Liver (tissue), 9 donors: ENCODE measurements around the gene RAI1. TPM values are rescaled to one million over a fixed set of nuclear protein-coding genes. Genes with fewer than 3 reads are reported as not detected.

Source experiments
- DNase-seq: peaks from one replicate; pipeline ENCODE4 v3.0.0-alpha.2; 2017; ENCODE audit warnings: low spot score
- H3K27ac ChIP-seq, 2 donors: one replicate each; pipeline ENCODE4 v1.7.0; 2013; ENCODE audit warnings: inconsistent platforms in 2 of 2, low read length in 2 of 2, control low read depth in 1 of 2, low read depth in 1 of 2, mild to moderate bottlenecking in 1 of 2
- H3K27me3 ChIP-seq, 4 donors: one replicate each; pipeline versions ENCODE4 v1.6.1 to v1.7.0; 2013; ENCODE audit warnings: low read length in 3 of 4, inconsistent platforms in 1 of 4, mild to moderate bottlenecking in 1 of 4, moderate library complexity in 1 of 4; ENCODE audit not compliant: control insufficient read depth in 4 of 4, insufficient read depth in 4 of 4
- H3K36me3 ChIP-seq, 4 donors: one replicate each; pipeline versions ENCODE4 v1.6.1 to v1.7.0; 2013; ENCODE audit warnings: low read length in 3 of 4, mild to moderate bottlenecking in 3 of 4, low read depth in 1 of 4, moderate library complexity in 1 of 4; ENCODE audit not compliant: control insufficient read depth in 4 of 4, insufficient read depth in 3 of 4
- H3K4me1 ChIP-seq, 4 donors: one replicate each; pipeline versions ENCODE4 v1.6.1 to v1.7.0; 2013; ENCODE audit warnings: low read length in 3 of 4, mild to moderate bottlenecking in 3 of 4, moderate library complexity in 1 of 4; ENCODE audit not compliant: control insufficient read depth in 4 of 4, insufficient read depth in 4 of 4
- H3K4me3 ChIP-seq, 3 donors: one replicate each; pipeline versions ENCODE4 v1.6.1 to v1.7.0; 2013; ENCODE audit warnings: low read length in 3 of 3, control low read depth in 1 of 3, low read depth in 1 of 3, mild to moderate bottlenecking in 1 of 3
- H3K9ac ChIP-seq, 2 donors: one replicate each; pipeline ENCODE4 v1.7.0; 2013; ENCODE audit warnings: low read length in 2 of 2, mild to moderate bottlenecking in 2 of 2, moderate library complexity in 2 of 2, control low read depth in 1 of 2, low read depth in 1 of 2
- H3K9me3 ChIP-seq, 4 donors: one replicate each; pipeline versions ENCODE4 v1.6.1 to v1.7.0; 2013; ENCODE audit warnings: low read length in 3 of 4; ENCODE audit not compliant: control insufficient read depth in 4 of 4
- ATF3 ChIP-seq: IDR thresholded peaks from 2 replicates; pipeline ENCODE4 v1.6.1; 2016; ENCODE audit warnings: antibody characterized with exemption
- CTCF ChIP-seq: fragments of 150-350 bp; IDR thresholded peaks from 2 replicates; pipeline ENCODE4 v1.5.1; 2017; ENCODE audit warnings: improper control_type of control experiment, low read depth, low read length; ENCODE audit not compliant: missing input control
- EGR1 ChIP-seq, 2 donors: IDR thresholded peaks; 2 replicates each; pipeline ENCODE4 v1.6.1; 2016 to 2018; ENCODE audit warnings: antibody characterized with exemption in 2 of 2, low read depth in 2 of 2
- FOXA1 ChIP-seq: IDR thresholded peaks from 2 replicates; pipeline ENCODE4 v1.6.1; 2016; ENCODE audit warnings: antibody characterized with exemption
- FOXA2 ChIP-seq: IDR thresholded peaks from 2 replicates; pipeline ENCODE4 v1.6.1; 2016; ENCODE audit warnings: antibody characterized with exemption
- GABPA ChIP-seq, 2 donors: IDR thresholded peaks in 1 of 2; conservative IDR thresholded peaks in 1 of 2; 2 replicates each; pipeline ENCODE4 v1.6.1; 2016; ENCODE audit warnings: antibody characterized with exemption in 2 of 2, mild to moderate bottlenecking in 1 of 2, moderate library complexity in 1 of 2
- HNF4A ChIP-seq, 2 donors: conservative IDR thresholded peaks; 2 replicates each; pipeline ENCODE4 v1.6.1; 2016; ENCODE audit warnings: antibody characterized with exemption in 2 of 2, mild to moderate bottlenecking in 2 of 2
- HNF4G ChIP-seq: IDR thresholded peaks from 2 replicates; pipeline ENCODE4 v1.6.1; 2016; ENCODE audit warnings: antibody characterized with exemption
- JUND ChIP-seq, 2 donors: IDR thresholded peaks; 2 replicates each; pipeline ENCODE4 v1.6.1; 2016; ENCODE audit warnings: antibody characterized with exemption in 2 of 2
- NR2F2 ChIP-seq: IDR thresholded peaks from 2 replicates; pipeline ENCODE4 v1.6.1; 2016; ENCODE audit warnings: antibody characterized with exemption
- RAD21 ChIP-seq, 2 donors: IDR thresholded peaks; 2 replicates each; pipeline ENCODE4 v1.6.1; 2016; ENCODE audit warnings: antibody characterized with exemption in 2 of 2, mild to moderate bottlenecking in 2 of 2
- RXRA ChIP-seq, 2 donors: IDR thresholded peaks; 2 replicates each; pipeline ENCODE4 v1.6.1; 2017 to 2018; ENCODE audit warnings: antibody characterized with exemption in 2 of 2, mild to moderate bottlenecking in 1 of 2
- SP1 ChIP-seq: IDR thresholded peaks from 2 replicates; pipeline ENCODE4 v1.6.1; 2018; ENCODE audit warnings: antibody characterized with exemption, mild to moderate bottlenecking
- TAF1 ChIP-seq: conservative IDR thresholded peaks from 2 replicates; pipeline ENCODE4 v1.6.1; 2016; ENCODE audit warnings: antibody characterized with exemption, mild to moderate bottlenecking
- YY1 ChIP-seq: IDR thresholded peaks from 2 replicates; pipeline ENCODE4 v1.6.1; 2016; ENCODE audit warnings: antibody characterized with exemption, mild to moderate bottlenecking
- WGBS: extraction: QIAGEN DNeasy Blood & Tissue Kit; methylation state at CpG from one replicate; pipeline ENCODE4 v1.1.7; 2013; 5-methylcytosine and 5-hydroxymethylcytosine counted together
- polyA plus RNA-seq, 2 donors: library from polyadenylated mRNA; stranded (reverse) in 1 of 2; unstranded in 1 of 2; fragments of 200-250 nt in 1 of 2; fragments of >200 nt in 1 of 2; fragmentation: Nextera tagmentation in 1 of 2; extraction: Ambion mirVana in 1 of 2; gene quantifications; one replicate each; pipeline versions ENCODE4 v1.2.1 to v1.2.3, GENCODE V29; 2013 to 2015
- total RNA-seq, 2 donors: library from RNA; depleted of rRNA; stranded (reverse); fragments of >200 nt; gene quantifications; one replicate each; pipeline ENCODE4 v1.2.3, GENCODE V29; 2014
- TF ChIP-seq, protein P1 (sequence below): IDR thresholded peaks from 2 replicates; pipeline ENCODE4 v1.6.1; 2016; ENCODE audit warnings: antibody characterized with exemption
- TF ChIP-seq, protein P2 (sequence below): IDR thresholded peaks from 2 replicates; pipeline ENCODE4 v1.6.1; 2016; ENCODE audit warnings: antibody characterized with exemption
- TF ChIP-seq, protein P3 (sequence below): IDR thresholded peaks from 2 replicates; pipeline ENCODE4 v1.6.1; 2016; ENCODE audit warnings: antibody characterized with exemption, mild to moderate bottlenecking
- donor health status: healthy.
- donor health status: healthy.
- donor health status: healthy.
- donor health status: healthy.
- donor health status: healthy.

The RAI1 gene
- total and polyA plus RNA-seq, 4 donors: 0.57 to 7.6 (median 5.3) TPM

DNA sequence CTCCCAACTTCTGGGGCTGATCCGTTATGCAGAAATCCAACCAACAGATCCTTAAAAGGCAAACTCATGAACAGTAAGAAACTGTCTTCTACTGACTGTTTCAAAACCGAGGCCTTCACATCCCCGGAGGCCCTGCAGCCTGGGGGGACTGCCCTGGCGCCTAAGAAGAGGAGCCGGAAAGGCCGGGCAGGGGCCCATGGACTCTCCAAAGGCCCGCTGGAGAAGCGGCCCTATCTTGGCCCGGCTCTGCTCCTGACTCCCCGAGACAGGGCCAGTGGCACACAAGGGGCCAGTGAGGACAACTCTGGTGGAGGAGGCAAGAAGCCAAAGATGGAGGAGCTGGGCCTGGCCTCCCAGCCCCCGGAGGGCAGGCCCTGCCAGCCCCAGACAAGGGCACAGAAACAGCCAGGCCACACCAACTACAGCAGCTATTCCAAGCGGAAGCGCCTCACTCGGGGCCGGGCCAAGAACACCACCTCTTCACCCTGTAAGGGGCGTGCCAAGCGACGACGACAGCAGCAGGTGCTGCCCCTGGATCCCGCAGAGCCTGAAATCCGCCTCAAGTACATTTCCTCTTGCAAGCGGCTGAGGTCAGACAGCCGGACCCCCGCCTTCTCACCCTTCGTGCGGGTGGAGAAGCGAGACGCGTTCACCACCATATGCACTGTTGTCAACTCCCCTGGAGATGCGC lies 116.0 kb downstream of the RAI1 start:
- Histone ChIP-seq H3K9ac (no peak overlapping the region), H3K9me3 (no peaks in the 10 kb centered on the region), H3K27ac (no peak overlapping the region), H3K4me3 (no peak overlapping the region), H3K4me1 (no peaks in the 10 kb centered on the region), H3K36me3 (peaks cover 0 to 25% (median 4%) of the 10 kb centered on the region in 4 donors), H3K27me3 (no peaks in the 10 kb centered on the region)
- DNase-seq: no peak
- TF ChIP-seq FOXA1: no peak
- no peak for TF ChIP-seq NR2F2
- no peak for TF ChIP-seq GABPA (IDR thresholded peaks at IDR 0.05 in 1 of 2, conservative IDR thresholded peaks at IDR 0.05 in 1 of 2)
- TF ChIP-seq TAF1: no peak
- no peak for TF ChIP-seq EGR1 (IDR thresholded peaks at IDR 0.05; ENCODE audit: low read depth in 2 of 2)
- TF ChIP-seq SP1: no peak
- TF ChIP-seq, protein P1, sequence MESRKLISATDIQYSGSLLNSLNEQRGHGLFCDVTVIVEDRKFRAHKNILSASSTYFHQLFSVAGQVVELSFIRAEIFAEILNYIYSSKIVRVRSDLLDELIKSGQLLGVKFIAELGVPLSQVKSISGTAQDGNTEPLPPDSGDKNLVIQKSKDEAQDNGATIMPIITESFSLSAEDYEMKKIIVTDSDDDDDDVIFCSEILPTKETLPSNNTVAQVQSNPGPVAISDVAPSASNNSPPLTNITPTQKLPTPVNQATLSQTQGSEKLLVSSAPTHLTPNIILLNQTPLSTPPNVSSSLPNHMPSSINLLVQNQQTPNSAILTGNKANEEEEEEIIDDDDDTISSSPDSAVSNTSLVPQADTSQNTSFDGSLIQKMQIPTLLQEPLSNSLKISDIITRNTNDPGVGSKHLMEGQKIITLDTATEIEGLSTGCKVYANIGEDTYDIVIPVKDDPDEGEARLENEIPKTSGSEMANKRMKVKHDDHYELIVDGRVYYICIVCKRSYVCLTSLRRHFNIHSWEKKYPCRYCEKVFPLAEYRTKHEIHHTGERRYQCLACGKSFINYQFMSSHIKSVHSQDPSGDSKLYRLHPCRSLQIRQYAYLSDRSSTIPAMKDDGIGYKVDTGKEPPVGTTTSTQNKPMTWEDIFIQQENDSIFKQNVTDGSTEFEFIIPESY: no peak
- no peak for TF ChIP-seq CTCF
- no peak for TF ChIP-seq ATF3
- TF ChIP-seq, protein P2, sequence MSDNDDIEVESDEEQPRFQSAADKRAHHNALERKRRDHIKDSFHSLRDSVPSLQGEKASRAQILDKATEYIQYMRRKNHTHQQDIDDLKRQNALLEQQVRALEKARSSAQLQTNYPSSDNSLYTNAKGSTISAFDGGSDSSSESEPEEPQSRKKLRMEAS: no peak
- no peak for TF ChIP-seq RXRA (IDR thresholded peaks at IDR 0.05)
- no peak for TF ChIP-seq FOXA2
- no peak for TF ChIP-seq YY1
- TF ChIP-seq, protein P3, sequence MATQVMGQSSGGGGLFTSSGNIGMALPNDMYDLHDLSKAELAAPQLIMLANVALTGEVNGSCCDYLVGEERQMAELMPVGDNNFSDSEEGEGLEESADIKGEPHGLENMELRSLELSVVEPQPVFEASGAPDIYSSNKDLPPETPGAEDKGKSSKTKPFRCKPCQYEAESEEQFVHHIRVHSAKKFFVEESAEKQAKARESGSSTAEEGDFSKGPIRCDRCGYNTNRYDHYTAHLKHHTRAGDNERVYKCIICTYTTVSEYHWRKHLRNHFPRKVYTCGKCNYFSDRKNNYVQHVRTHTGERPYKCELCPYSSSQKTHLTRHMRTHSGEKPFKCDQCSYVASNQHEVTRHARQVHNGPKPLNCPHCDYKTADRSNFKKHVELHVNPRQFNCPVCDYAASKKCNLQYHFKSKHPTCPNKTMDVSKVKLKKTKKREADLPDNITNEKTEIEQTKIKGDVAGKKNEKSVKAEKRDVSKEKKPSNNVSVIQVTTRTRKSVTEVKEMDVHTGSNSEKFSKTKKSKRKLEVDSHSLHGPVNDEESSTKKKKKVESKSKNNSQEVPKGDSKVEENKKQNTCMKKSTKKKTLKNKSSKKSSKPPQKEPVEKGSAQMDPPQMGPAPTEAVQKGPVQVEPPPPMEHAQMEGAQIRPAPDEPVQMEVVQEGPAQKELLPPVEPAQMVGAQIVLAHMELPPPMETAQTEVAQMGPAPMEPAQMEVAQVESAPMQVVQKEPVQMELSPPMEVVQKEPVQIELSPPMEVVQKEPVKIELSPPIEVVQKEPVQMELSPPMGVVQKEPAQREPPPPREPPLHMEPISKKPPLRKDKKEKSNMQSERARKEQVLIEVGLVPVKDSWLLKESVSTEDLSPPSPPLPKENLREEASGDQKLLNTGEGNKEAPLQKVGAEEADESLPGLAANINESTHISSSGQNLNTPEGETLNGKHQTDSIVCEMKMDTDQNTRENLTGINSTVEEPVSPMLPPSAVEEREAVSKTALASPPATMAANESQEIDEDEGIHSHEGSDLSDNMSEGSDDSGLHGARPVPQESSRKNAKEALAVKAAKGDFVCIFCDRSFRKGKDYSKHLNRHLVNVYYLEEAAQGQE: no peak
- TF ChIP-seq RAD21 (IDR thresholded peaks at IDR 0.05): no peak
- no peak for TF ChIP-seq JUND (IDR thresholded peaks at IDR 0.05)
- no peak for TF ChIP-seq HNF4A (conservative IDR thresholded peaks at IDR 0.05)
- TF ChIP-seq HNF4G: no peak
- WGBS: 96% methylated on average over 30 of the region's 30 CpGs
